ENCODE results near the gene SPTBN4. TPM values are rescaled to one million over a fixed set of nuclear protein-coding genes. Genes with fewer than 3 reads are reported as not detected.

The SPTBN4 gene
- polyA plus RNA-seq, 1 donor from 2014 or later, result 12.7 TPM

- Histone ChIP-seq H3K27ac (ENCODE audit: low read length) (no peak overlapping the region), H3K9ac (ENCODE audit: low read length) (no peak overlapping the region)
Measured at GRCh38 chr19:40528078-40528477, 61.3 kb downstream of the SPTBN4 start.

GRCh38 chr19:40528533-40529092 lies 61.8 kb downstream of the SPTBN4 start:
- no peaks in the 10 kb centered on the region for H3K9me3 ChIP-seq (ENCODE audit: low read length)
- no peak overlapping the region for H3K4me2 ChIP-seq (ENCODE audit: low read length)
- H3K9ac ChIP-seq (ENCODE audit: low read length), result no peak overlapping the region
- no peaks in the 10 kb centered on the region for H3K36me3 ChIP-seq (ENCODE audit: insufficient read depth, low read length)
- peaks cover 21% of the 10 kb centered on the region for H3K27me3 ChIP-seq (ENCODE audit: insufficient read depth, low read depth, low read length)
- H3K79me2 ChIP-seq (replicated peaks; ENCODE audit: insufficient read depth, low read length), result no peaks in the 10 kb centered on the region
- no peaks in the 10 kb centered on the region for H3K9me2 ChIP-seq (ENCODE audit: insufficient read depth, low read length)
- no peak overlapping the region for H2AFZ ChIP-seq (ENCODE audit: low read depth, low read length)
- no peaks in the 10 kb centered on the region for H3F3A ChIP-seq (ENCODE audit: insufficient read depth, low read length, poor library complexity, severe bottlenecking)
- TF ChIP-seq CTCF (IDR thresholded peaks at IDR 0.05; ENCODE audit: poor library complexity, severe bottlenecking) (no peak), EZH2 (IDR thresholded peaks at IDR 0.05; ENCODE audit: borderline replicate concordance, insufficient read depth, low read length, poor library complexity, severe bottlenecking) (no peak), MXI1 (conservative IDR thresholded peaks at IDR 0.05; ENCODE audit: poor library complexity, severe bottlenecking) (no peak), POLR2AphosphoS5 (IDR thresholded peaks at IDR 0.05) (no peak), SMC3 (conservative IDR thresholded peaks at IDR 0.05; ENCODE audit: poor library complexity) (no peak), EP300 (conservative IDR thresholded peaks at IDR 0.05; ENCODE audit: poor library complexity, severe bottlenecking) (no peak)
- H3K4me3 ChIP-seq (ENCODE audit: low read length), result no peak overlapping the region
- H4K20me1 ChIP-seq (ENCODE audit: insufficient read depth), result no peaks in the 10 kb centered on the region
- H3K27ac ChIP-seq (ENCODE audit: low read length), result no peak overlapping the region

More at GRCh38 chr19:40528078-40528477, 61.3 kb downstream of the SPTBN4 start:
- H3K4me2 ChIP-seq (ENCODE audit: low read length), result no peak overlapping the region
- TF ChIP-seq EP300 (conservative IDR thresholded peaks at IDR 0.05; ENCODE audit: poor library complexity, severe bottlenecking) (no peak), REST (IDR thresholded peaks at IDR 0.05; ENCODE audit: borderline replicate concordance) (no peak), CTCF (IDR thresholded peaks at IDR 0.05; ENCODE audit: poor library complexity, severe bottlenecking) (no peak), SMC3 (conservative IDR thresholded peaks at IDR 0.05; ENCODE audit: poor library complexity) (no peak), TAF1 (IDR thresholded peaks at IDR 0.05; ENCODE audit: low read depth) (no peak), POLR2AphosphoS5 (IDR thresholded peaks at IDR 0.05) (no peak), RAD21 (conservative IDR thresholded peaks at IDR 0.05) (no peak), MXI1 (conservative IDR thresholded peaks at IDR 0.05; ENCODE audit: poor library complexity, severe bottlenecking) (no peak), EZH2 (IDR thresholded peaks at IDR 0.05; ENCODE audit: borderline replicate concordance, insufficient read depth, low read length, poor library complexity, severe bottlenecking) (no peak)
- H3K9me2 ChIP-seq (ENCODE audit: insufficient read depth, low read length), result no peaks in the 10 kb centered on the region
- no peaks in the 10 kb centered on the region for H3F3A ChIP-seq (ENCODE audit: insufficient read depth, low read length, poor library complexity, severe bottlenecking)
- peaks cover 21% of the 10 kb centered on the region for H3K27me3 ChIP-seq (ENCODE audit: insufficient read depth, low read depth, low read length)
- H3K36me3 ChIP-seq (ENCODE audit: insufficient read depth, low read length), result no peaks in the 10 kb centered on the region
- H3K4me3 ChIP-seq (ENCODE audit: low read length), result no peak overlapping the region
- H3K79me2 ChIP-seq (replicated peaks; ENCODE audit: insufficient read depth, low read length), result no peaks in the 10 kb centered on the region
- H2AFZ ChIP-seq (ENCODE audit: low read depth, low read length), result no peak overlapping the region
- H3K9me3 ChIP-seq (ENCODE audit: low read length), result no peaks in the 10 kb centered on the region
- H4K20me1 ChIP-seq (ENCODE audit: insufficient read depth), result no peaks in the 10 kb centered on the region

Measured in neural cell (in vitro differentiated cells).